ENCODE results near the gene SCARF2. TPM values are rescaled to one million over a fixed set of nuclear protein-coding genes. Genes with fewer than 3 reads are reported as not detected.

The SCARF2 gene
- total RNA-seq, 1 experiment from 2014 or later, result 10.8 TPM

GRCh38 chr22:20390394-20390907, 47.2 kb downstream of the SCARF2 start:
- Mint-ChIP-seq H3K9me3 (no peaks in the 10 kb centered on the region), H3K27ac (no peak overlapping the region), H3K27me3 (ENCODE audit: low read depth) (peaks cover 8% of the 10 kb centered on the region), H3K4me1 (peaks cover 10 to 14% of the 10 kb centered on the region in 2 experiments), H3K4me3 (no peak overlapping the region), H3K36me3 (ENCODE audit: insufficient read depth in 1 of 3, low read depth in 3 of 3) (peaks cover 0 to 3% (median 0%) of the 10 kb centered on the region in 3 experiments; a peak in 2 of 7 replicates)
- Histone ChIP-seq H2BK12ac (ENCODE audit: insufficient read length, low read depth, low read length) (no peak overlapping the region), H2AK5ac (ENCODE audit: insufficient read length, low read length) (no peak overlapping the region), H3K23me2 (ENCODE audit: insufficient read length, low read depth, low read length, poor library complexity, severe bottlenecking) (peaks cover 4% of the 10 kb centered on the region), H3K27ac (ENCODE audit: insufficient read length, low read depth, low read length) (no peak overlapping the region), H3K27me3 (ENCODE audit: insufficient read depth, low read length) (no peaks in the 10 kb centered on the region), H2BK120ac (ENCODE audit: low read depth, low read length, poor library complexity, severe bottlenecking) (no peak overlapping the region), H3T11ph (ENCODE audit: low read length) (no peak overlapping the region), H3K79me2 (ENCODE audit: insufficient read depth, low read length) (peaks cover 3% of the 10 kb centered on the region; the same call in 1 of the 2 replicates), H4K5ac (ENCODE audit: insufficient read length, low read depth, low read length) (no peak overlapping the region), H2AFZ (ENCODE audit: low read length) (no peak overlapping the region), H4K8ac (replicated peaks; ENCODE audit: insufficient read length, low read depth, low read length) (no peak overlapping the region), H4K91ac (ENCODE audit: insufficient read length, low read depth, low read length) (no peak overlapping the region), H3K4me2 (ENCODE audit: insufficient read depth, insufficient read length, low read length) (no peak overlapping the region), H3K4ac (ENCODE audit: low read depth, low read length) (no peak overlapping the region), H3K14ac (ENCODE audit: insufficient read depth, low read length) (no peak overlapping the region), H3K9ac (ENCODE audit: extremely low read depth, insufficient read length, low read length) (no peak overlapping the region), H3K18ac (ENCODE audit: insufficient read length, low read depth, low read length) (no peak overlapping the region), H4K20me1 (ENCODE audit: control insufficient read depth, insufficient read depth, insufficient read length) (no peaks in the 10 kb centered on the region), H3K23ac (ENCODE audit: insufficient read length, low read depth, low read length) (no peak overlapping the region), H3K79me1 (ENCODE audit: insufficient read depth, low read depth, low read length, poor library complexity, severe bottlenecking) (no peaks in the 10 kb centered on the region), H2BK15ac (ENCODE audit: low read depth, low read length) (no peak overlapping the region), H3K9me3 (ENCODE audit: control insufficient read depth, low read depth, low read length) (no peaks in the 10 kb centered on the region), H3K4me1 (ENCODE audit: insufficient read depth, low read length) (peaks cover 6% of the 10 kb centered on the region; the same call in 1 of the 2 replicates), H2BK20ac (ENCODE audit: low read depth, low read length, poor library complexity, severe bottlenecking) (no peak overlapping the region), H3K56ac (ENCODE audit: insufficient read length, low read depth, low read length) (no peak overlapping the region), H2BK5ac (ENCODE audit: insufficient read length, low read length) (no peak overlapping the region)
- WGBS (ENCODE audit: extremely low coverage, insufficient read length, low lambda C conversion rate), result no CpG with 5 or more reads among the region's 5 CpGs
- no peak for TF ChIP-seq CTCF (conservative IDR thresholded peaks at IDR 0.05)
- peak; percentile 4 for DNase-seq
